ELR (cell line): ENCODE results near the gene TDRD15.
"Not testable (repeated sequence)": the region's sequence is repeated elsewhere in the genome, so short reads cannot be mapped to it uniquely, and the experiment has no call there.

ENCODE experiments used
- DNase-seq: peaks from one replicate; pipeline ENCODE4 v3.0.0-alpha.2; 2015; ENCODE audit warnings: low read depth

Gene TDRD15

DNA sequence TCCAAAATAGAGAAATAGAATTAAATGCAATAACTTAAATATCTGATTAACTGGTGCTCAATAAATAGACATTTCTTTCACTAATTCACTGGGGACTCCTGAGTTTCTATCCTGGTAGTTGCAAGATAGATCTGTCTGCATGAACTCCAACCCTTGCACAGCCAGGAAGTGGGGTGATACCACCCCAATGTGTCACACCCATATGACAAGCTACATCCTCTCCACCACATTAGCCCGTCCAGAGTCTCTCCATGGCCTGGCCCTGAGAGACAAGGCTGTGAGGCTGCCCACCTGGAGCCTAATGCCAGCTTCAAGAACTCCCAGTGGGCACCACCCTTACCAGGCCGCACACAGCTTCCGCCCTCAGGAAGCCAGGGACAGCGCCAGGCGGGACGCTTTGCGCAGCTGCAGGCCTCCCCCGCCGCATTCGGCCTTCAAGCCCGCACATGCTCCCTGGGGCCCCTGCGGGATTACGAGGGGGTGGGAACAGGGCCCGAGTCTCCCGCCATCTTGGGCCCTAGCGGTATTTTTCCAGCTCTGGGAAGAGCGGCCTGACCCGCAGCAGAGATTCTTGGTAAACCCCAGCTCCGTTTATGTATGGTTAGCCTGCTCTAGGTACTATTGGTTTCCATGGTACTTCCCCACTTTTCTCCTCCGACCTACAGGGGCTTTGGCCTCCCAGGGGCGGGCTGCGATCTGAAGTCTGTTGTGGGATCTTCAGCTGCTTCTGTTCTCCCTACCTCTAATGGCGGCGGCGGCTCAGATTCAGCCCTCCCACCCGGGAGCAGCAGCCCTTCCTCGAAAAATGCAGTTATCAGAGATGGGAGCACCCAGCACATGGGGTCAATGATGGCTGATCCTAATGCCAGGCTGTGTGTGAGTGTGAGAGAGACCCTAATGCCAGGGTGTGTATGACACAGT, at the start of gene TDRD15:
Gene TDRD15, plus strand, starts transcription at position 496 of the 921 bp plus-strand sequence. CDS start 13,500 bp downstream, outside the sequence.
- DNase-seq, result no peak

DNA sequence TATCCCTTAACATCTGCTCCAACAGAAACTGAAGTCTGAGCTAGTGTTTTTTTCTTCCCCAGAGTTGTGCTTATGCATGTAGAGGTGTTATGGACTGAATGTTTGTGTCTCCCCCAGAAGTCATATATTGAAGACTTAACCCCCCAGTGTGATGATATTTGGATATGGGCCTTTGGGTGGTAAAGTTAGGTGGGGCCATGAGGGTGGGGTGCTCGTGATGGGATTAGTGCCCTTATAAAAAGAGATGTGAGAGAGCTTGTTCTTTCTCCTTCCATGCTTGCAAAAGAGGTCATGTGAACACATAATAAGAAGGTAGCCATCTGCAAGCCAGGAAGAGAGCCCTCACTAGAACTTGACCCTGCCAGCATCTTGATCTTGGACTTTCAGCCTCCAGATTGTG, 45.5 kb upstream of the TDRD15 start:
- DNase-seq, result no peak

DNA sequence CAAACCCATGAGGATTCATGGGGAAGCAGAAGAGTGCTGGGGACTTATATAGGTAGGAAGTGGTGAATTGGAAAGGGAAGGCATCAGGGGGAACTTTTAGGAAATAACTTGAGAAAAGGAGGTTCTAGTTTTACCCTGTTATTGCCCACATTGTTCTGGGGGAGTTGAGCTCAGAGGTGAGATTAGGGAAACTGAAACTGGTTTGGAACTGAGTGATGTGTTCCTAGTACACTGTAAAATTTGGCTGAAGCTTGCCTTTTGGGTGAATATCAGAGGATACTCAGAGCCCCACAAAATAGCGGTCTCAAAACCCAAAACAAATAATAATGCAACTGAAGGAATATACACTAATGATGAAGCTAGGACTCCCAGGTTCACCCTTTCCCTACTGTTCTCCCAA, 40.3 kb upstream of the TDRD15 start:
- DNase-seq, result no peak

DNA sequence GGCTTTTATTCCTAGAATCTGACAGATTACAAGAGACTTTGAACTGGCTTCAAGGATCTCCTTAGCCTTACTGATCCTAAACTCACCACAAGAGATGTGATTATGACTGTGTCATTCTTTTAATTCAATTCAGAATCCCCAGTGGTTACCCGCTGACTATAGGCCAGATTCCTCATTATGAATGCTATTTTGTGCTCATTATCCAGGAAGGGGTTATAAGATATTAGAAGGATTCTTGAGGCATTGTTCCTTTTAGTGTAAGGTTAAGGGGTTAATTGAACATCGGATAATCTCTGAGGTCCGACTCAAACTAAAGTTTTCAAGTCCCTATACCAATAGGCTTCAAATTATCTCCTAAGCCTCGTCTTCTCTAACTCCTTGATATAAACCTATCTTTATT, 39.4 kb upstream of the TDRD15 start:
- DNase-seq, result no peak

DNA sequence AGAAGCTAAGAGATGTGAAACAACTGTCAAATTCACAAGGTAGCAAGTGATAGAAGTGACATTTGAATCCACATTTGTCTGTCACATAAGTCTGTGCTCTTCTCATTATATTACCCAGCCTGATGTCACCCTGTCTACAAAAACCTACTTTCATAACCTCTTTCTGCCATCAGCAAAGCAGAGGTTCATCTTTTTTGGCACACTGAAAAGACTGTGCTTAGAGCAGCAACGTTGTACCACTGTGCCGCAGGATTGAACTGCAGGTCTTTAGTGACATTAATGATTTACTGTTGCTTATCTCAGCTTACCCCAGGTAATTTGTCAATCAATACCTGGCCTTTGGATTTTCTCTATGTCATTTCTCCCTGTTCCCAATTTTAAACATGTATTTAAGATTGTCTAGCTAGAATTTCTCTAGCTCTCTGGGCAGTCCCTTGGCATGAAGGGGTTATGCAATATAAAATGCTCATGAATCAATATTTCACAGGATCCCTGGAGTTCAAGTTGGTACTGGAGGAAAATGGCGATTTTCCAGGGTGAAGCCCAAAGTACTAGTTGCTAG, 31.4 kb upstream of the TDRD15 start:
- DNase-seq, result no peak

DNA sequence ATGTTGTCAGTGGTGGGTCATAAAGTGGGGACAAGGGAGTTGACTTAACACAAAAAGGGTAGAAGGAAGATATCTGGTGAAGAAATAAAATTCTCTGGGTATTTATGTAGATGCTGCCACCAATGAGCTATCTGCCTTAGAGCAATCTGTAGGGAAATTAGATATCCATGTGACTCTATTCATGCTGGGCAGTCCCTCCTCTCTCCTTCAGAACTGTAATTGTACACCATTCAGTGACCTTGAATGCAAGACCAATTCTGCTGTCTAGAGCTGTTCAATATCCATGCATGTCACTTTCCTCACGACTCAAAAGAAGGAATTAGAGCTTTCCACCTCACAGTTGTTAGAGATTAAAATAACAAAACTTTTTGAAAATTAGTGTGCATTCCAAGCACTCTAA, 28.6 kb upstream of the TDRD15 start:
- DNase-seq, result no peak

DNA sequence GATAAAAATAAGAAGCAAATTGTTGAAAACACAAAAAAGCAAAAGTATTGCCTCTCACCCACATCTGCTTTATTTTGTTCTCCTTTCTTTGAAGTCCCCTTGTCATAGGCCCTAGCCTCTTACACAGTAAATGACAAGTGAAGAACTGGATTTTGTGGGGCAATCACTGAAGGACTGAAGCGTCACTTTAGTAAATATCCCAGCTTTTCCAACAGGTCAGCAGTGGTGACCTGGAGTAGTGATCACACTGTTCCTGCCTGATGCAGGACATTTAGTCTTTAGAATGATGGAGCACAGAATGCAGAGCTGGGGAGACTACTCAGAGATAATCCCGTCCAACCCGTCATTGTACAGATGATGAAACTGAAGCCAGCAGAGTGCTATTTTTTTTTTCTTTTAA, 28.1 kb upstream of the TDRD15 start:
- no peak for DNase-seq

DNA sequence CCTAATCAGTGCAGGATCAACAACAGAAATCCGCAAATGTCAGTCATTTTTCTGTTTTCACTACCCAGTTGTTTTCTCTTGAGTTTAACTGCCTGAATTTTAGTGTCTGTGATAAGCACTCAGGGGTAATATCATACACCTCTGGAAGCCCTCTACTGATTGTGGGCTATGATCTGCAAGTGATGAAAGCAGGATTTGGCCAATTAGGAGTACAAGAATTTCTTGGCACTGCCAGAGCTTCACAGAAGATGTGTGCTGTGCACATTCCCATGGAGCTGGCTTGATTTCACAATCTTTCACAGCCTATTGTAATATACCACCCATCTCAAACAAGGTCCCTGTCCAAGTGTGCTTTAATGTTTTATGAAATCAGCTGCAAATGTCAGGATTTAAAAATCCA, 27.3 kb upstream of the TDRD15 start:
- no peak for DNase-seq

DNA sequence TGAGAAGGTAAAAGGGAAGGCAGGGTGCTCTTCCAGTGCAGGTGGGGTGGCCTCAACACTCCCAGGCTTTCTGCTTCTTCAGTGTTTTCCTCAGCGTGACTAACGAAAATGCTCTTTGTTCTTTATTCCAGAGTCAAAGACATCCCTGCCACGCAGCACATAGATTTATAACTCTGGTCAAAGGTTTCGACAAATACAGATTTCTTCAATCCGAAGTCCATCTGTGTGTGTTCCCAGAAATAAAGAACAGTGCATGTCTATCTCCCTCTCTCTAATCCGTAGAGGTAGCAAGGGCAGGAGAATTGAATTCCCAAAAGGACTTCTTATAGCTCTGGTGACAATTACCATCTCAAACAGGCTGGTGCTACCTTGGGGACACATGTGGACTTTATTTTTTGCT, 26.4 kb upstream of the TDRD15 start:
- no peak for DNase-seq

DNA sequence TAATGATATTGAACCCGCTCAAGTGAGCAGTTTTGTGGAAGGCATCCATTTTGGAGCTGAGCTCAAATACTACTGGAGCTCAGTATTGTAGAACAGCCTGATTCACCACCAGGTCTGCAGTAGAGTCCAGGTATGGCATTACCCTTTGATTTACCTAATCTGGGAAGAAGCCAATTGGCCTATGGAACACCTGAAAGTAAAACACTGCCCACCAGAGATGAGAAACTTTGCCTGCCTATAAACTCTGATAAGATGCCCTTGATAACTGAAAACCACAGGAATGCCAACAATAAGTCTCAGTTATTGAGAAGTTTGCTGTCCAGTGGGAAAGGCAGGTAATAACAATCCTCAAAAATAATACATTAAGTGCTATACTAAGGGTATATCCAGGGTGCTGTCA, 25.5 kb upstream of the TDRD15 start:
- no peak for DNase-seq

DNA sequence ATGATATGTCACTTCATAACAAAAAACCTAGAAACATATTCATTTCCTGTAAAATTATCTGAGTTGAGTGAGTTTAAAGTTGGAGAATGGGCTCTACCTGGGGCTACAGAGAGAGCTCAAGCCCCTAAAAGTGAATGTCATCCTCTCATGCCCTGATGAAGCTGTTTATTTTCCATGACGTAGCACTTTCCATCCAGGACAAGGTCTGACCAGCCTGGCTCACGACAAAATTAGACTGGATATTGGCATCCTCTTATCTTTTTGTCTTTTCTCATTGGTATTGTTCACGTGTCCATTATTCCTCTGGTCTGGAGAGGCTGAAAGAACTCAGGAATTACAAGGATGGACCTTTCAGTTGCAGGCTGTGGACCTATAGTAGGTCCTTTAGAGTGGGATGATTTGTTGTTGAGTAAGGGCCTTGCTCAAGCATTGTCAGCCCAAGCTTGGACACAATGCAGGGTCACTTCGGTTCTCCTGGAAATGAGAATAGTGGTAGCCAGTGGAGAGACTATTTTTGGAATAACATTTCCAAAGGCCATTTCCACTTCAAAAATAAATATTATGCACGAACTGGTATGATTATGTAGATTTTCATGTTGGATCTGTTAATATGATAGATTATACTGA, 24.4 kb upstream of the TDRD15 start:
- DNase-seq, result no peak

DNA sequence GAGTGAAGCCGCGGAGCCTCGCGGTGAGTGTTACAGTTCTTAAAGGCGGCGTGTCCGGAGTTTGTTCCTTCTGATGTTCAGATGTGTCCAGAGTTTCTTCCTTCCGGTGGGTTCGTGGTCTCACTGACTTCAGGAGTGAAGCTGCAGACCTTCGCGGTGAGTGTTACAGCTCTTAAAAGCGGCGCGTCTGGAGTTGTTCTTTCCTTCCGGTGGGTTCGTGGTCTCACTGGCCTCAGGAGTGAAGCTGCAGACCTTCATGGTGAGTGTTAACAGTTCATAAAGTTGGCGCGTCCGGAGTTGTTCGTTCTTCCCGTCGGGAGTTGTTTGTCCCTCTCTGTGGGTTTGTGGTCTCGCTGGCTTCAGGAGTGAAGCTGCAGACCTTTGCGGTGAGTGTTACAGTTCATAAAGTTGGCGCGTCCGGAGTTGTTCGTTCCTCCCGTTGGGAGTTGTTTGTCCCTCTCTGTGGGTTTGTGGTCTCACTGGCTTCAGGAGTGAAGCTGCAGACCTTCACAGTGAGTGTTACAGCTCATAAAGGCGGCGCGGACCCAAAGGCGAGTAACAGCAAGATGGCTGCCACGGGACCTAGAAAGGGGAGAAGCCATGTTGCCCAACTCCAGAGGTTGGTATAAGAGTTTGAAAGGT, 22.1 kb upstream of the TDRD15 start:
- not testable (repeated sequence) for DNase-seq

DNA sequence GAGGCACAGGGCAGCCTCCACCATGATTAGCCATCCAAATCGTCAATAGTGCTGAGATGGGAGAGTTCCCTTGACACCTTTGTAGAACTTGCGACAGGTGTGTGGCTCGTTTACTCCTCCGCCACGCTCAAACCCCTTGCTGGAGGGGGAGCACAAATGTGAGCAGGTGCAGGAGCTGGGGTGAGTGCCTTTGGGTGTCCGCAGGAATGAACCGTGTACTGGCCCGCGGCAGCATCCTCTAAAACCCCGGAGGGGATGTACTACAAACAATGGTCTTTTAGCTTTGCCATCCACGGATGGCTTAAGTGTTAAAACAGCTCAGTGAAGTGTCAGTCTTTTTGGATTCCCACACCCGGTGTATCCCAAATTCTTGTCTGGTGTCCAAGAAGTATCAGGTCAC, 21.4 kb upstream of the TDRD15 start:
- DNase-seq, result no peak

DNA sequence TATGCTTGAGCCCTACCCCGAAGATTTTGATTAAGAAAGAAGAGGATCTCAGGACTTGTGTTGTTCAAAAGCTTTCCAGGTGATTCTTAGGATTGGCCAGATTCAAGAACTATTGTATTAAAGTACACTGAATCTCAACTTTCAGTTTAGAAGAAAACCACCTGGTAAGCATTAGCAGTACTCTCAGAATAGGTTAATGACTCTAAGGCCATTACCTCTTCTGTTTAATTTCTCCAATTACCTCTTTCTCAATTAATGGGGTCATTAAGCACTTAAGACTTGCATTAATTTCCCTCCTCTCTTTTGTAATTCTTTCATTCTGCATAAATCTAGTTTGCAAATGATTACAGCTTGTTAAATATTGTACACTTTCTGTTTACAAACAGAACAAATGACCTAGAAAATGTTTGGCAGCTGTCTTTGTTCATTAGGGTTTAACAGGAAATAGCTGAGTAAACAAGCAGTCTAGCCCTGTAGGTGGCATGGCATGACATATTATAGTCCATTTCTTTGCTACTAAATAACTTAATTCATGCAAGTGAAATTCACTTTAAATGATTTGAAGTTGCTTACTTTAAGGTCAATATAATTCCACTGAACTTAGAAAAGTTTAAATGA, 20.4 kb upstream of the TDRD15 start:
- no peak for DNase-seq

DNA sequence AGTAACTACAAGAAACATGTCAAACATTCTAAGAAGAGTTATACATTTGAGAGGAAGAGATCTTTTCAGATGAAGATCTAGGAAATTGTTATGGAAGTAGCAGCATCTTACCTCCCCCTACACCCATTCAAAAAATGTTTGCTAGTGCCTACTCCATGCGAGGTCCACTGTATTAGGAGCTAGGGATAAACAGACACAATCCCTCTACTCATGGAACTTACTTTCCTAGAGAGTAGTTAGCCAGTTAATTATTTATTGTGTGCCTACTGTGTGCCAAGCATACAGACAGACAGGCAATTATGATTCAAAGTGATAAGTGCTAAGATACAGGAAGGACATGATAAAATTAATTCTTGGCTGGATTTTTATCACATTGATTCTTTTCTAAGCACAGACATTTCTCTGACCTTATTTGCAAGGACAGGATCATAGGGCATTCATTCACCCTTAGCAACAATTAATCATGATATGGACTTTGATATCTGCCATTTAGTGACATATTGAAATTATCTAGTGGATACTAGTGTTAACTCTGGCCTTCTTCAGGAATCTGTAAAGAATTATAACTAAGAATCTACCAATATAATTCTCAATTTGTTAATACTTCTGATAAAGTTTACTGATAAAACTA, 19.6 kb upstream of the TDRD15 start:
- no peak for DNase-seq

DNA sequence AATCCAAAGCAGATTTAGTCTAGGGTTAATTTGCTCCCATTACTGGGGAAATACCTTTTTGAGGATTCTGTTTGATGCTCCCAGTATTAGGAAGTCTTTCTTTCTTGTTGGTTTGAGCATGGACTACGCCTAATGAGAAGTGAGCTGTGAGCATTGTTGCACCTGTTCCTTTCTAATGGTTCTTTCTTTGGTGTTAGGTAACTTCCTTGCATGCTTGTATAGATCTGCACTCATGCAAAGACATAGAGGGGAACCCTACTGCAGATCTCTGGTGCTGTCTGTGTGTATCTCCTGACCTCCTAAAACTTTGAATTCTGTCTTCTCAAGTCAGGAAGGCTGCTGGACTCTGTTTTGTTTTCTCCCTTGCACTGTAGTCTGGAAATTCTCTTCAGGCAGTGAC, 12.8 kb upstream of the TDRD15 start:
- DNase-seq, result no peak

DNA sequence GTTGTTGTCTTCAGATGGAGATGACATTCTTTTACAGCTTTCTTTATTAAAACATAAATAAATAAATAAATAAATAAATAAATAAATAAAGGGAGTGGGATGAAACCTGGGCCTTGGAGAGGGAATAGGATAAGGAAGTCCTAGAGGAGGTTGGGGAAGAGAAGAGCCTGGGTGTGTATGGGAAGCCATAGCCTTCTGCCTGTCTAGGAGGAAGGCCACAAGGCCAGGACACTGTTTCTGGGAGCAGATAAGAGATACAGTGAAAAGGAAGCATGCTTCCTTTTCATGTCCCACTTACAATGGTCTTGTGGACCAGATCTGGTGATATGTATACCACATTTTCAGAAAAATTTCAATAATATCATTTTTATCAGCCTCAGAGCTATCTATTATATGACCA, 6.1 kb upstream of the TDRD15 start:
- no peak for DNase-seq

DNA sequence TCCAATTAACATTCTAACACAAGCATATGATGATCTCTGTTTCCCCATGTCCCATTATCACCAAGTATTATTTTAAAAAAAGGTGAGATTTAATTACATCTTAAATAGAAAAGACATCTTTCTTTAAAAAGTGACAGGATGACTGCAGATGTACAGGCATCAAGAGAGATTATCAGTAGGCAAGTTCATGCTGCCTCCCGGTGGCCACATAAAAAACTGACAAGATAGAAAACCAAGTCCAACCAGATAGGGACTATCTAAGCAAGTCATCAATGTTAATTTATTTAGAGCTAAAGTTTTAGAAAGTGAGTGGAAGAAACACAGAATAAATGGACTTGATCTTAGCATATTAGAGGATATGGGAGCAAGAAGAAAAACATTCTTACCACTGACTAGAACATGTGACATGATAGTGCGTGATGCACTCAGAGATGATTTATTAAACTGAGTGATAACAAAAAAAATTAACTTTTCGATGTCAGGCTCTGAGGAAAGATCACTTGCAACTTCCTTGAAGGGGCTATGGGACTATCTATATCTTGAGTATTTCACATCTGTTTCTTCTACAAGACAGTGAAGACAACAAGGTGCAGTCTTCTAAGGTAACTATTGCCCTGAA, 5.4 kb upstream of the TDRD15 start:
- DNase-seq, result peak; percentile 3

DNA sequence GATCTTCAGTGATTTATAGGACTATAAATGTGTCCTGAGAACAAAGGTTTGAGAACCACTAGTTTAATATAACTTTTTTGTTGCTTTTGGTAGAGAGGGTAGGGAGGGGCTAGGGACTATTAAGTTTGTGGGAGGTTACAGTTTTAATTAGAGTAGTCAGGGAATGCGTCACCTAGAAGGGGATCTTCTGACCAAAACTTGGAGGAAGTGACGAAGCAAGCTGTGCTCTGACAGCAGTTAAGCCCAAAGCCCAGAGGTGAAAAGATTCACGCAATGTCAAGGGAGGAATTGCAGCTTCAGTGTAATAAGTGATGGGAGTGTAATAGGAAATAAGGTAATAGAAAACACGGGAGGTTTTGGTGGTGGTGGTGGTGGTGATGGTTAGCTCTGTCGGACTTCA, 8.1 kb downstream of the TDRD15 start:
- no peak for DNase-seq

DNA sequence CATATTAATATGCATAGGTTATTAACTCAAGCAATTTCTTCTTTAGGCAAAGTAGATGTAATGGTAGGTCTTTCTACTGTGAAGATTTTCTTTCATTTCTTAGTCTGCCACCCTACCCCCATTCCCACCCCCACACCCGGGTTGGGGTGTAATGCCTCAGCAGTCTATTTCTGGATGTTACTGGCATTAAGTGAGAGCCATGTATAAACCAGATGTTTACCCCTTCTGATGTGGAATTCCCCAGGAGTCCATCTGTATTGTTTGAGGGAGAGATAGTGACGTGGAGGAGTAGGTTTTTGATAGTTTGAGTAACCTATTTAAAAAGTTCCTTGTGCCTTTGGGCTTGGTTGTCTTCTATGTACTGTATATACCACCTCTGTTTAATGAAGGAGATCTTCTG, 11.8 kb downstream of the TDRD15 start:
- no peak for DNase-seq

DNA sequence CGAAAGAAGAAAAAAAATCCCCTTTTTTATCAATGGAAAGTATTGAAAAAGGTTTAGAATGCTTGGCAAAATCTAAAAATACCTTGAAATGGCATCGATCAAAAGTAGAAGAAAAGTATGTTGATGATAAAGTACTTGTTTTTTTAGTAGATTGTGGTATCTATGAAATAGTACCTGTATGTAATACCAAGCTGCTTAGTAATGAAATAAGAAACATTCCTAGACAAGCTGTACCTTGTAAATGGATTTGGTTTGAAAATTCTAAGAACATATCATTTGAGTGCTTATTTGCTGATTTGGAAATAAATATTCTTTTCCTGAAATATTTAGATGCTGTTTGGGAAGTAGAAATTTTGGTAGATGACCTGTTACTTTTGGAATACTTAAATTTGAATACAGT, 18.4 kb downstream of the TDRD15 start:
- DNase-seq, result no peak
